GM12878 (cell line): ENCODE data around the gene IFNL2. TPM values are rescaled to one million over a fixed set of nuclear protein-coding genes. Genes with fewer than 3 reads are reported as not detected.

Source experiments
- ATAC-seq: fragments of 200-7000 bp; cut with Tn5 transposase; 3 replicates; pipeline ENCODE4 v1.9.1; 2020; ENCODE audit warnings: mild to moderate bottlenecking, moderate library complexity
- BruUV-seq: library from RNA; stranded (reverse); fragments of 400-500 nt; replicated peaks from 2 replicates; lab custom pipeline; 2021; lab: Mats Ljungman, UMichigan
- CTCF ChIA-PET: fragments of 300-600 bp; sonication (Branson Sonifier 250); formaldehyde crosslinking; extraction: SDS; loops from one replicate; lab custom pipeline; 2021; ENCODE audit warnings: inconsistent platforms; lab: Yijun Ruan, JAX
- POLR2A ChIA-PET: fragments of 350-600 bp; formaldehyde crosslinking; extraction: SDS; loops from one replicate; lab custom pipeline; 2021; ENCODE audit warnings: inconsistent platforms; lab: Charles Lee
- RAD21 ChIA-PET: fragments of 300-600 bp; sonication (Branson Sonifier 250); formaldehyde crosslinking; loops from one replicate; lab custom pipeline; 2023; ENCODE audit warnings: antibody characterized with exemption; ENCODE audit not compliant: unreplicated experiment; lab: Charles Lee
- SMC1A ChIA-PET: fragments of 300-600 bp; sonication (Branson Sonifier 250); formaldehyde crosslinking; loops from one replicate; lab custom pipeline; 2023; ENCODE audit not compliant: unreplicated experiment, uncharacterized antibody; lab: Charles Lee
- DNase-seq: peaks from one replicate; pipeline ENCODE4 v3.0.0-alpha.2; 2011; ENCODE audit warnings: low read depth, low spot score
- FAIRE-seq: peaks from 3 replicates; lab custom pipeline; 2011; peaks lifted over from hg19 to GRCh38; lab: Jason Lieb, UNC
- H2AFZ ChIP-seq: 2 replicates; pipeline ENCODE4 v1.6.0; 2011; ENCODE audit warnings: low read depth, low read length, control low read depth; ENCODE audit not compliant: control insufficient read depth
- H3K27ac ChIP-seq: 2 replicates; pipeline ENCODE4 v1.5.1; 2011; ENCODE audit warnings: control low read depth; ENCODE audit not compliant: control insufficient read depth, insufficient read depth
- H3K27me3 ChIP-seq, 2 experiments: replicated peaks in 1 of 2; 2 replicates each; pipeline versions ENCODE4 v1.6.0 to v1.6.1; 2011; ENCODE audit warnings: low read length in 1 of 2; ENCODE audit not compliant: control insufficient read depth in 2 of 2, insufficient read depth in 2 of 2
- H3K36me3 ChIP-seq, 2 experiments: 2 replicates each; pipeline ENCODE4 v1.5.1; 2011; ENCODE audit warnings: low read length in 1 of 2; ENCODE audit not compliant: control insufficient read depth in 2 of 2, insufficient read depth in 2 of 2
- H3K4me1 ChIP-seq: 2 replicates; pipeline ENCODE4 v1.6.1; 2011; ENCODE audit warnings: mild to moderate bottlenecking, low read length, moderate library complexity, mixed read lengths; ENCODE audit not compliant: control insufficient read depth, insufficient read depth
- H3K4me2 ChIP-seq: 2 replicates; pipeline ENCODE4 v1.6.0; 2011; ENCODE audit warnings: control low read depth; ENCODE audit not compliant: control insufficient read depth, insufficient read depth
- H3K4me3 ChIP-seq: fragments of 200-600 bp; sonication (generic); 2 replicates; pipeline ENCODE4 v1.5.1; 2016
- H3K79me2 ChIP-seq: 2 replicates; pipeline ENCODE4 v1.6.0; 2011; ENCODE audit warnings: low read length; ENCODE audit not compliant: control insufficient read depth, insufficient read depth
- H3K9ac ChIP-seq: 2 replicates; pipeline ENCODE4 v1.8.0; 2011; ENCODE audit warnings: low read length, control low read depth, mixed read lengths; ENCODE audit not compliant: control insufficient read depth, insufficient read depth
- H3K9me3 ChIP-seq: replicated peaks from 3 replicates; pipeline ENCODE4 v1.5.1; 2011; ENCODE audit warnings: mild to moderate bottlenecking, low read length; ENCODE audit not compliant: control insufficient read depth, insufficient read depth
- H4K20me1 ChIP-seq: 2 replicates; pipeline ENCODE4 v1.6.0; 2011; ENCODE audit not compliant: control insufficient read depth, insufficient read depth
- BMI1 ChIP-seq: fragments of 450-650 bp; IDR thresholded peaks from 2 replicates; pipeline ENCODE4 v1.6.1; 2016; ENCODE audit warnings: mild to moderate bottlenecking, moderate library complexity, borderline replicate concordance
- CHD2 ChIP-seq: IDR thresholded peaks from 2 replicates; pipeline ENCODE4 v1.6.1; 2011; ENCODE audit warnings: low read depth, low read length, improper control_type of control experiment, borderline replicate concordance
- CREM ChIP-seq: IDR thresholded peaks from 2 replicates; pipeline ENCODE4 v1.6.1; 2014; ENCODE audit warnings: antibody characterized with exemption, low read depth
- EGR1 ChIP-seq, 2 experiments: IDR thresholded peaks; 1 replicate in 1 of 2; 2 replicates in 1 of 2; pipeline ENCODE4 v1.6.1; 2011 to 2012; ENCODE audit warnings: low read depth in 2 of 2, low read length in 2 of 2, borderline replicate concordance in 1 of 2, mild to moderate bottlenecking in 1 of 2, moderate library complexity in 1 of 2
- NFIC ChIP-seq: IDR thresholded peaks from 2 replicates; pipeline ENCODE4 v1.6.1; 2012; ENCODE audit warnings: low read depth, mild to moderate bottlenecking, inconsistent platforms, low read length, moderate library complexity
- NFYB ChIP-seq: IDR thresholded peaks from 2 replicates; pipeline ENCODE4 v1.6.1; 2011; ENCODE audit warnings: low read depth, mild to moderate bottlenecking, low read length, improper control_type of control experiment, moderate library complexity; ENCODE audit not compliant: insufficient read depth
- PAX5 ChIP-seq: IDR thresholded peaks from 2 replicates; pipeline ENCODE4 v1.6.1; 2011; ENCODE audit warnings: low read depth, low read length, borderline replicate concordance
- POLR2AphosphoS5 ChIP-seq: IDR thresholded peaks from 2 replicates; pipeline ENCODE4 v1.6.1; 2011; ENCODE audit warnings: mild to moderate bottlenecking, low read length, inconsistent platforms
- SIN3A ChIP-seq: IDR thresholded peaks from 2 replicates; pipeline ENCODE4 v1.6.1; 2012; ENCODE audit warnings: low read depth, low read length, improper control_type of control experiment
- SMC3 ChIP-seq: IDR thresholded peaks from 2 replicates; pipeline ENCODE4 v1.6.1; 2011; ENCODE audit warnings: low read length, improper control_type of control experiment, borderline replicate concordance
- SP1 ChIP-seq: IDR thresholded peaks from one replicate; pipeline ENCODE4 v1.6.1; 2011; ENCODE audit warnings: low read depth, low read length
- ZNF217 ChIP-seq: fragments of 450-650 bp; IDR thresholded peaks from 2 replicates; pipeline ENCODE4 v1.6.1; 2017; ENCODE audit warnings: antibody characterized with exemption, mild to moderate bottlenecking
- ZNF24 ChIP-seq: fragments of 450-650 bp; IDR thresholded peaks from 2 replicates; pipeline ENCODE4 v1.6.1; 2017; ENCODE audit warnings: antibody characterized with exemption, mild to moderate bottlenecking
- ZNF622 ChIP-seq: fragments of 450-650 bp; IDR thresholded peaks from 2 replicates; pipeline ENCODE4 v1.6.1; 2017; ENCODE audit warnings: mild to moderate bottlenecking, inconsistent platforms
- WGBS: methylation state at CpG from one replicate; pipeline ENCODE4 v1.1.6; 2016; ENCODE audit warnings: low lambda C conversion rate; ENCODE audit not compliant: insufficient replicate concordance, insufficient coverage; ENCODE audit errors: missing lambda C conversion rate; 5-methylcytosine and 5-hydroxymethylcytosine counted together
- in situ Hi-C: fragments of 300-500 bp; cut with MboI; formaldehyde crosslinking; loops from 9 replicates; pipeline ENCODE4 v1.14.3; 2018; ENCODE audit warnings: mixed read lengths
- intact Hi-C: fragments of 100-400 bp; cut with micrococcal nuclease; formaldehyde crosslinking; loops from one replicate; pipeline ENCODE4 v1.14.2; 2022; ENCODE audit not compliant: unreplicated experiment
- polyA plus RNA-seq, 11 experiments: library from polyadenylated mRNA; depleted of rRNA in 4 of 11; unstranded in 6 of 11; stranded (reverse) in 5 of 11; fragments of >200 nt; fragmentation: Nextera tagmentation in 4 of 11; fragmentation: Illumina TruSeq in 1 of 11; extraction: Ambion mirVana in 4 of 11; extraction: Trizol in 1 of 11; gene quantifications; 1 replicate in 1 of 11; 2 replicates in 10 of 11; pipeline versions ENCODE4 v1.2.1 to v1.2.3, GENCODE V29; 2011 to 2016; ENCODE audit warnings: inconsistent platforms in 2 of 11, missing spikeins in 2 of 11, low read depth in 1 of 11
- total RNA-seq, 4 experiments: library from RNA; depleted of rRNA in 3 of 4; stranded (reverse); fragments of >200 nt in 3 of 4; fragmentation: Illumina TruSeq in 1 of 4; extraction: Trizol in 1 of 4; gene quantifications; 2 replicates each; pipeline versions ENCODE4 v1.2.1 to v1.2.3, GENCODE V29; 2013 to 2021
- TF ChIP-seq, protein P1 (sequence below): IDR thresholded peaks from 2 replicates; pipeline ENCODE4 v1.6.1; 2012; ENCODE audit warnings: low read length, inconsistent platforms
- TF ChIP-seq, protein P2 (sequence below): fragments of 450-650 bp; IDR thresholded peaks from 2 replicates; pipeline ENCODE4 v1.6.1; 2016; ENCODE audit warnings: mild to moderate bottlenecking
- TF ChIP-seq, protein P3 (sequence below): fragments of 450-650 bp; IDR thresholded peaks from 2 replicates; pipeline ENCODE4 v1.6.1; 2017; ENCODE audit warnings: low read depth, mild to moderate bottlenecking, moderate library complexity
- TF ChIP-seq, protein P4 (sequence below): IDR thresholded peaks from 2 replicates; pipeline ENCODE4 v1.6.1; 2012; ENCODE audit warnings: low read depth, low read length, improper control_type of control experiment

The IFNL2 gene
- total and polyA plus RNA-seq, 10 of the 15 experiments (the other 5 are each of a cell fraction or from before 2014, with no cell fraction given): 0.24 TPM; not detected in 9

DNA sequence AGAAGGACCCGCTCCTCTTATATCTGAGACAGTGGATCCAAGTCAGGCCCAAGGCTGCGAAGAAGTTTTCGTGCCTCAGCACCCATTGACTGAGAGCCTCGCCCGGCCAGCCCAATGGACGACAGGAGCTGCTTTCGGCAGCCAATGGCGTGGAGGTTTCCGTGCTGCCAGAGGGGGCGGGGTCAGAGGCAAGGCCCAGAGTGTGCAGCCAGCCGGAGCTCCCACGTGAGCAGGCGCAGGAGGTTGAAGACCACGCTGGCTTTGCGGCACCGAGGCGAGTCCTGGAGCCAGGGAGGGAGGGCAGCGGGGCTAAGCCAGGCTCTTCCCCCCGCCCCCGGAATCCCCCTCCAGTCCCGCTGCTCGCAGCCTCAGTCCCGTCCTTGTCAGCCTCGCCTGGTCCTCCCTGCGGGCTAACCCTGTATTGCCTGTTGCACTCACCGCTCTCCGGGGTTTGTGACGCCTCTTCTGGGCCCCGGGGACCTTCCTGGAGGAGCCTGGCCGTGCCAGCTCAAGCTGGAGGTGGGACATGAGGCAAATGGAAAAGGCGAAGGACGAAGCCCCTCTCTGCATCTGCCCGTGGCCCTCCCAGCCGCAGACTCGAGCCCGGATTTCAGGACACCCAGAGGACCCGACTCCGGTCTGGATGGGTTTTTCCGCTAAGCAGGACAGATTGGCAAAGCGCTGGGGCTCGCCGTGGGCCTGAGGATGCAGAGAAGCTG lies 21.1 kb upstream of the IFNL2 start:
- in situ Hi-C loops: no loop called here
- RAD21 ChIA-PET: no interaction called here
- WGBS: 47% methylated on average over 34 of the region's 42 CpGs
- H4K20me1 ChIP-seq: no peaks in the 10 kb centered on the region
- no peaks in the 10 kb centered on the region for H3K36me3 ChIP-seq
- H3K4me1 ChIP-seq: no peaks in the 10 kb centered on the region
- H3K4me2 ChIP-seq: no peak overlapping the region
- ATAC-seq (peak; percentile 60), DNase-seq (no peak), FAIRE-seq (no peak)
- intact Hi-C loops: no loop called here
- CTCF ChIA-PET: no interaction called here
- no peak overlapping the region for H2AFZ ChIP-seq
- no peaks in the 10 kb centered on the region for H3K9me3 ChIP-seq
- H3K4me3 ChIP-seq: no peak overlapping the region
- no peak overlapping the region for H3K9ac ChIP-seq
- POLR2A ChIA-PET: interaction anchor here (0.6 kb wide), 1 partner anchor 1407 kb away, joined by 5 read pairs; no protein-coding TSS in a partner anchor
- no TSS peak for BruUV-seq
- SMC1A ChIA-PET: no interaction called here
- H3K79me2 ChIP-seq: no peaks in the 10 kb centered on the region
- peaks cover 0 to 2% of the 10 kb centered on the region in 2 experiments; a peak in 1 of 4 replicates for H3K27me3 ChIP-seq
- H3K27ac ChIP-seq: no peak overlapping the region
- no peak for TF ChIP-seq ZNF217
- TF ChIP-seq, protein P1, sequence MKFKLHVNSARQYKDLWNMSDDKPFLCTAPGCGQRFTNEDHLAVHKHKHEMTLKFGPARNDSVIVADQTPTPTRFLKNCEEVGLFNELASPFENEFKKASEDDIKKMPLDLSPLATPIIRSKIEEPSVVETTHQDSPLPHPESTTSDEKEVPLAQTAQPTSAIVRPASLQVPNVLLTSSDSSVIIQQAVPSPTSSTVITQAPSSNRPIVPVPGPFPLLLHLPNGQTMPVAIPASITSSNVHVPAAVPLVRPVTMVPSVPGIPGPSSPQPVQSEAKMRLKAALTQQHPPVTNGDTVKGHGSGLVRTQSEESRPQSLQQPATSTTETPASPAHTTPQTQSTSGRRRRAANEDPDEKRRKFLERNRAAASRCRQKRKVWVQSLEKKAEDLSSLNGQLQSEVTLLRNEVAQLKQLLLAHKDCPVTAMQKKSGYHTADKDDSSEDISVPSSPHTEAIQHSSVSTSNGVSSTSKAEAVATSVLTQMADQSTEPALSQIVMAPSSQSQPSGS: no peak
- TF ChIP-seq NFYB: no peak
- no peak for TF ChIP-seq BMI1
- TF ChIP-seq SIN3A: no peak
- TF ChIP-seq, protein P2, sequence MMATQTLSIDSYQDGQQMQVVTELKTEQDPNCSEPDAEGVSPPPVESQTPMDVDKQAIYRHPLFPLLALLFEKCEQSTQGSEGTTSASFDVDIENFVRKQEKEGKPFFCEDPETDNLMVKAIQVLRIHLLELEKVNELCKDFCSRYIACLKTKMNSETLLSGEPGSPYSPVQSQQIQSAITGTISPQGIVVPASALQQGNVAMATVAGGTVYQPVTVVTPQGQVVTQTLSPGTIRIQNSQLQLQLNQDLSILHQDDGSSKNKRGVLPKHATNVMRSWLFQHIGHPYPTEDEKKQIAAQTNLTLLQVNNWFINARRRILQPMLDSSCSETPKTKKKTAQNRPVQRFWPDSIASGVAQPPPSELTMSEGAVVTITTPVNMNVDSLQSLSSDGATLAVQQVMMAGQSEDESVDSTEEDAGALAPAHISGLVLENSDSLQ: no peak
- TF ChIP-seq, protein P3, sequence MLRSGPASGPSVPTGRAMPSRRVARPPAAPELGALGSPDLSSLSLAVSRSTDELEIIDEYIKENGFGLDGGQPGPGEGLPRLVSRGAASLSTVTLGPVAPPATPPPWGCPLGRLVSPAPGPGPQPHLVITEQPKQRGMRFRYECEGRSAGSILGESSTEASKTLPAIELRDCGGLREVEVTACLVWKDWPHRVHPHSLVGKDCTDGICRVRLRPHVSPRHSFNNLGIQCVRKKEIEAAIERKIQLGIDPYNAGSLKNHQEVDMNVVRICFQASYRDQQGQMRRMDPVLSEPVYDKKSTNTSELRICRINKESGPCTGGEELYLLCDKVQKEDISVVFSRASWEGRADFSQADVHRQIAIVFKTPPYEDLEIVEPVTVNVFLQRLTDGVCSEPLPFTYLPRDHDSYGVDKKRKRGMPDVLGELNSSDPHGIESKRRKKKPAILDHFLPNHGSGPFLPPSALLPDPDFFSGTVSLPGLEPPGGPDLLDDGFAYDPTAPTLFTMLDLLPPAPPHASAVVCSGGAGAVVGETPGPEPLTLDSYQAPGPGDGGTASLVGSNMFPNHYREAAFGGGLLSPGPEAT: no peak
- no peak for TF ChIP-seq POLR2AphosphoS5
- no peak for TF ChIP-seq SMC3
- TF ChIP-seq SP1: no peak
- TF ChIP-seq, protein P4, sequence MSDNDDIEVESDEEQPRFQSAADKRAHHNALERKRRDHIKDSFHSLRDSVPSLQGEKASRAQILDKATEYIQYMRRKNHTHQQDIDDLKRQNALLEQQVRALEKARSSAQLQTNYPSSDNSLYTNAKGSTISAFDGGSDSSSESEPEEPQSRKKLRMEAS: no peak
- no peak for TF ChIP-seq EGR1 (IDR thresholded peaks at IDR 0.05; ENCODE audit: borderline replicate concordance in 1 of 2, low read depth in 2 of 2, low read length in 2 of 2)
- TF ChIP-seq PAX5: no peak
- TF ChIP-seq CREM: no peak
- no peak for TF ChIP-seq NFIC
- no peak for TF ChIP-seq CHD2
- no peak for TF ChIP-seq ZNF24
- no peak for TF ChIP-seq ZNF622
